Activated CD8-positive, alpha-beta T cell treated with anti-CD3 and anti-CD28 coated beads for 36 hours (primary cell): ENCODE results near the gene FBN1. TPM values are rescaled to one million over a fixed set of nuclear protein-coding genes. Genes with fewer than 3 reads are reported as not detected.

Experiments
- ATAC-seq: fragments of 200-7000 bp; cut with Tn5 transposase; one replicate; pipeline ENCODE4 v1.10.0; 2021; ENCODE audit warnings: mild to moderate bottlenecking, moderate library complexity
- CTCF ChIA-PET: fragments of 350-600 bp; sonication (Branson Sonifier 250); formaldehyde crosslinking; loops from one replicate; lab custom pipeline; 2021; ENCODE audit warnings: antibody characterized with exemption; lab: Charles Lee
- POLR2A ChIA-PET: fragments of 350-600 bp; sonication (Branson Sonifier 250); formaldehyde crosslinking; loops from one replicate; lab custom pipeline; 2021; ENCODE audit warnings: antibody characterized with exemption; lab: Charles Lee
- DNase-seq: peaks from one replicate; pipeline ENCODE4 v3.0.0-alpha.2; 2020
- H3K27ac Mint-ChIP-seq: one replicate; pipeline ENCODE4 v1.8.0; 2021; ENCODE audit warnings: mild to moderate bottlenecking, mixed read lengths
- H3K27me3 Mint-ChIP-seq: one replicate; pipeline ENCODE4 v1.8.0; 2021; ENCODE audit warnings: mixed read lengths
- H3K36me3 Mint-ChIP-seq: one replicate; pipeline ENCODE4 v1.8.0; 2021; ENCODE audit warnings: low read depth, mixed read lengths
- H3K4me1 Mint-ChIP-seq: one replicate; pipeline ENCODE4 v1.8.0; 2021; ENCODE audit warnings: low read depth, mixed read lengths
- H3K4me3 Mint-ChIP-seq: one replicate; pipeline ENCODE4 v1.8.0; 2021; ENCODE audit warnings: mild to moderate bottlenecking, moderate library complexity, mixed read lengths
- H3K9me3 Mint-ChIP-seq: one replicate; pipeline ENCODE4 v1.8.0; 2021; ENCODE audit warnings: mixed read lengths
- CTCF ChIP-seq: fragments of 200-600 bp; IDR thresholded peaks from one replicate; pipeline ENCODE4 v1.8.0; 2022; ENCODE audit warnings: antibody characterized with exemption, mild to moderate bottlenecking
- intact Hi-C: fragments of 100-400 bp; cut with micrococcal nuclease; formaldehyde crosslinking; loops from one replicate; pipeline ENCODE4 v1.10.0; 2022
- total RNA-seq, 2 experiments: library from RNA; stranded (reverse); gene quantifications; one replicate each; pipeline ENCODE4 v1.2.3, GENCODE V29; 2021

FBN1 gene
- total RNA-seq, 2 experiments from 2014 or later: 0.38 to 0.49 TPM

- POLR2A ChIA-PET: no interaction called here
- H3K36me3 Mint-ChIP-seq: no peaks in the 10 kb centered on the region
- ATAC-seq: no peak
- H3K4me3 Mint-ChIP-seq: no peak overlapping the region
- intact Hi-C loops: no loop called here
- CTCF ChIA-PET: interaction anchor here (1.2 kb wide), 1 partner anchor 55 kb away, joined by 3 read pairs; no protein-coding TSS in a partner anchor
- H3K27ac Mint-ChIP-seq: no peak overlapping the region
- H3K27me3 Mint-ChIP-seq: no peaks in the 10 kb centered on the region
- no peak for TF ChIP-seq CTCF
- DNase-seq: no peak
- H3K9me3 Mint-ChIP-seq: no peaks in the 10 kb centered on the region
- H3K4me1 Mint-ChIP-seq: no peaks in the 10 kb centered on the region
Measured at GRCh38 chr15:48407646-48408045, 237.9 kb downstream of the FBN1 start.

GRCh38 chr15:48406911-48407310 is 238.6 kb downstream of the FBN1 start:
- Mint-ChIP-seq H3K4me3 (no peak overlapping the region), H3K36me3 (no peaks in the 10 kb centered on the region), H3K27ac (no peak overlapping the region), H3K9me3 (no peaks in the 10 kb centered on the region), H3K27me3 (no peaks in the 10 kb centered on the region), H3K4me1 (no peaks in the 10 kb centered on the region)
- DNase-seq (peak; percentile 9), ATAC-seq (no peak)
- intact Hi-C loops: no loop called here
- no peak for TF ChIP-seq CTCF
- ChIA-PET CTCF (interaction anchor here (1.0 to 1.2 kb wide), 2 partner anchors 25 to 54 kb away, joined by 3 read pairs; no protein-coding TSS in a partner anchor), POLR2A (no interaction called here)

- no peak for DNase-seq
- Mint-ChIP-seq H3K36me3 (no peaks in the 10 kb centered on the region), H3K4me3 (no peak overlapping the region), H3K27ac (no peak overlapping the region), H3K27me3 (no peaks in the 10 kb centered on the region), H3K9me3 (no peaks in the 10 kb centered on the region), H3K4me1 (no peaks in the 10 kb centered on the region)
- ATAC-seq: no peak
- ChIA-PET CTCF (interaction anchor here (0.5 to 1.2 kb wide), 4 partner anchors 25 to 867 kb away, joined by 3 read pairs; no protein-coding TSS in a partner anchor), POLR2A (no interaction called here)
- intact Hi-C loops: no loop called here
- no peak for TF ChIP-seq CTCF
Measured at GRCh38 chr15:48406266-48406891, 239.1 kb downstream of the FBN1 start.

GRCh38 chr15:48402427-48403177 is 242.9 kb downstream of the FBN1 start:
- Mint-ChIP-seq H3K4me1 (no peaks in the 10 kb centered on the region), H3K27ac (no peak overlapping the region), H3K27me3 (no peaks in the 10 kb centered on the region), H3K36me3 (no peaks in the 10 kb centered on the region), H3K9me3 (no peaks in the 10 kb centered on the region), H3K4me3 (no peak overlapping the region)
- ATAC-seq: no peak
- ChIA-PET CTCF (interaction anchor here (1.0 kb wide), 1 partner anchor 12 kb away, joined by 3 read pairs; no protein-coding TSS in a partner anchor), POLR2A (no interaction called here)
- intact Hi-C loops: no loop called here
- no peak for TF ChIP-seq CTCF
- DNase-seq: no peak

- no peaks in the 10 kb centered on the region for H3K4me1 Mint-ChIP-seq
- ChIA-PET POLR2A (no interaction called here), CTCF (no interaction called here)
- TF ChIP-seq CTCF: no peak
- intact Hi-C loops: no loop called here
- ATAC-seq (no peak), DNase-seq (no peak)
- H3K4me3 Mint-ChIP-seq: no peak overlapping the region
- H3K27ac Mint-ChIP-seq: no peak overlapping the region
- no peaks in the 10 kb centered on the region for H3K27me3 Mint-ChIP-seq
- no peaks in the 10 kb centered on the region for H3K9me3 Mint-ChIP-seq
- no peaks in the 10 kb centered on the region for H3K36me3 Mint-ChIP-seq
Measured at GRCh38 chr15:48400086-48400485, 245.4 kb downstream of the FBN1 start.
